ENCODE results near the gene JAG1.

The JAG1 gene

GRCh38 chr20:10671221-10671918, 2.4 kb downstream of the JAG1 start:
- H3K4me3 ChIP-seq (ENCODE audit: low read depth, low read length), result peak overlapping the region; percentile 81
- peak; percentile 94 for DNase-seq (ENCODE audit: low read depth)

GRCh38 chr20:10670501-10671220, 3.1 kb downstream of the JAG1 start:
- peak overlapping the region; percentile 81 for H3K4me3 ChIP-seq (ENCODE audit: low read depth, low read length)
- DNase-seq (ENCODE audit: low read depth), result no peak

GRCh38 chr20:10669843-10670446, 3.9 kb downstream of the JAG1 start:
- H3K4me3 ChIP-seq (ENCODE audit: low read depth, low read length), result no peak overlapping the region
- DNase-seq (ENCODE audit: low read depth), result no peak

- no peak for DNase-seq (ENCODE audit: low read depth)
- no peak overlapping the region for H3K4me3 ChIP-seq (ENCODE audit: low read depth, low read length)
These were observed 5.0 kb downstream of the JAG1 start for GRCh38 chr20:10668677-10669368.

- DNase-seq (ENCODE audit: low read depth), result no peak
- no peak overlapping the region for H3K4me3 ChIP-seq (ENCODE audit: low read depth, low read length)
These were observed 6.1 kb downstream of the JAG1 start for GRCh38 chr20:10667560-10668167.

- H3K4me3 ChIP-seq (ENCODE audit: low read depth, low read length), result no peak overlapping the region
- no peak for DNase-seq (ENCODE audit: low read depth)
These were observed 6.8 kb downstream of the JAG1 start for GRCh38 chr20:10667077-10667401.

GRCh38 chr20:10666221-10667076, 7.3 kb downstream of the JAG1 start:
- DNase-seq (ENCODE audit: low read depth), result no peak
- no peak overlapping the region for H3K4me3 ChIP-seq (ENCODE audit: low read depth, low read length)

GRCh38 chr20:10665791-10666190, 8.0 kb downstream of the JAG1 start:
- no peak for DNase-seq (ENCODE audit: low read depth)
- H3K4me3 ChIP-seq (ENCODE audit: low read depth, low read length), result no peak overlapping the region

- no peak overlapping the region for H3K4me3 ChIP-seq (ENCODE audit: low read depth, low read length)
- no peak for DNase-seq (ENCODE audit: low read depth)
These were observed 8.7 kb downstream of the JAG1 start for GRCh38 chr20:10665027-10665561.

GRCh38 chr20:10663756-10664155, 10.0 kb downstream of the JAG1 start:
- no peak overlapping the region for H3K4me3 ChIP-seq (ENCODE audit: low read depth, low read length)
- DNase-seq (ENCODE audit: low read depth), result no peak

GRCh38 chr20:10662661-10663458, 10.9 kb downstream of the JAG1 start:
- H3K4me3 ChIP-seq (ENCODE audit: low read depth, low read length), result no peak overlapping the region
- no peak for DNase-seq (ENCODE audit: low read depth)

- no peak for DNase-seq (ENCODE audit: low read depth)
- H3K4me3 ChIP-seq (ENCODE audit: low read depth, low read length), result no peak overlapping the region
These were observed 11.6 kb downstream of the JAG1 start for GRCh38 chr20:10662151-10662550.

- DNase-seq (ENCODE audit: low read depth), result no peak
These were observed 12.5 kb downstream of the JAG1 start for GRCh38 chr20:10661261-10661660.

GRCh38 chr20:10660661-10661060, 13.1 kb downstream of the JAG1 start:
- DNase-seq (ENCODE audit: low read depth), result no peak
- H3K4me3 ChIP-seq (ENCODE audit: low read depth, low read length), result no peak overlapping the region

More at GRCh38 chr20:10661261-10661660, 12.5 kb downstream of the JAG1 start:
- H3K4me3 ChIP-seq (ENCODE audit: low read depth, low read length), result no peak overlapping the region

GRCh38 chr20:10659651-10660601, 13.9 kb downstream of the JAG1 start:
- DNase-seq (ENCODE audit: low read depth), result no peak
- H3K4me3 ChIP-seq (ENCODE audit: low read depth, low read length), result no peak overlapping the region

- DNase-seq (ENCODE audit: low read depth), result no peak
- H3K4me3 ChIP-seq (ENCODE audit: low read depth, low read length), result no peak overlapping the region
These were observed 14.7 kb downstream of the JAG1 start for GRCh38 chr20:10658876-10659632.
